HEK293 (cell line): ENCODE results near the gene KNG1.

Experiments
- BCL11B ChIP-seq: fragments of 450-650 bp; formaldehyde crosslinking; IDR thresholded peaks from 2 replicates; pipeline ENCODE4 v1.5.1; 2016; ENCODE audit warnings: low read depth, missing biosample characterization, missing genetic modification characterization
- GLI2 ChIP-seq: fragments of 450-650 bp; formaldehyde crosslinking; IDR thresholded peaks from 2 replicates; pipeline ENCODE4; 2017; ENCODE audit warnings: missing biosample characterization, missing genetic modification characterization, low read depth, borderline replicate concordance
- GLIS1 ChIP-seq: fragments of 450-650 bp; formaldehyde crosslinking; IDR thresholded peaks from 2 replicates; pipeline ENCODE4 v1.5.1; 2016; ENCODE audit warnings: missing biosample characterization, missing genetic modification characterization
- GLIS2 ChIP-seq: fragments of 450-650 bp; formaldehyde crosslinking; IDR thresholded peaks from 2 replicates; pipeline ENCODE4 v1.5.1; 2016; ENCODE audit warnings: missing biosample characterization, missing genetic modification characterization
- KLF1 ChIP-seq: fragments of 450-650 bp; formaldehyde crosslinking; IDR thresholded peaks from 2 replicates; pipeline ENCODE4 v1.5.1; 2016; ENCODE audit warnings: missing biosample characterization, missing genetic modification characterization
- KLF8 ChIP-seq: fragments of 450-650 bp; formaldehyde crosslinking; IDR thresholded peaks from 2 replicates; pipeline ENCODE4 v1.5.1; 2016; ENCODE audit warnings: missing biosample characterization, missing genetic modification characterization
- KLF9 ChIP-seq: fragments of 450-650 bp; formaldehyde crosslinking; IDR thresholded peaks from 2 replicates; pipeline ENCODE4 v1.5.1; 2016; ENCODE audit warnings: missing biosample characterization, missing genetic modification characterization, low read depth
- PRDM4 ChIP-seq: fragments of 450-650 bp; formaldehyde crosslinking; IDR thresholded peaks from 2 replicates; pipeline ENCODE4 v1.5.1; 2017; ENCODE audit warnings: missing biosample characterization, missing genetic modification characterization
- SCRT1 ChIP-seq: fragments of 450-650 bp; formaldehyde crosslinking; IDR thresholded peaks from 2 replicates; pipeline ENCODE4 v1.5.1; 2016; ENCODE audit warnings: missing biosample characterization, missing genetic modification characterization, borderline replicate concordance
- ZBTB11 ChIP-seq: fragments of 450-650 bp; formaldehyde crosslinking; conservative IDR thresholded peaks from 2 replicates; pipeline ENCODE4 v1.5.1; 2016; ENCODE audit warnings: low read depth, missing biosample characterization, missing genetic modification characterization
- ZBTB17 ChIP-seq: fragments of 450-650 bp; formaldehyde crosslinking; IDR thresholded peaks from 2 replicates; pipeline ENCODE4 v1.5.1; 2016; ENCODE audit warnings: missing biosample characterization, missing genetic modification characterization
- ZEB2 ChIP-seq: fragments of 450-650 bp; formaldehyde crosslinking; IDR thresholded peaks from 2 replicates; pipeline ENCODE4 v1.5.1; 2016; ENCODE audit warnings: missing biosample characterization, missing genetic modification characterization
- ZFHX2 ChIP-seq: fragments of 450-650 bp; formaldehyde crosslinking; conservative IDR thresholded peaks from 2 replicates; pipeline ENCODE4 v1.5.1; 2016; ENCODE audit warnings: missing biosample characterization, missing genetic modification characterization
- ZFP37 ChIP-seq: fragments of 450-650 bp; formaldehyde crosslinking; IDR thresholded peaks from 2 replicates; pipeline ENCODE4 v1.5.1; 2016; ENCODE audit warnings: missing biosample characterization, missing genetic modification characterization
- ZNF112 ChIP-seq: fragments of 450-650 bp; formaldehyde crosslinking; IDR thresholded peaks from 2 replicates; pipeline ENCODE4 v1.5.0; 2017; ENCODE audit warnings: missing biosample characterization, missing genetic modification characterization
- ZNF174 ChIP-seq: fragments of 450-650 bp; formaldehyde crosslinking; IDR thresholded peaks from 2 replicates; pipeline ENCODE4 v1.5.0; 2017; ENCODE audit warnings: missing biosample characterization, mild to moderate bottlenecking, missing genetic modification characterization
- ZNF184 ChIP-seq: fragments of 450-650 bp; IDR thresholded peaks from 2 replicates; pipeline ENCODE4 v1.5.1; 2018; ENCODE audit warnings: missing biosample characterization, mild to moderate bottlenecking, missing genetic modification characterization
- ZNF202 ChIP-seq: fragments of 450-650 bp; formaldehyde crosslinking; IDR thresholded peaks from 2 replicates; pipeline ENCODE4 v1.5.1; 2016; ENCODE audit warnings: missing biosample characterization, missing genetic modification characterization, borderline replicate concordance
- ZNF274 ChIP-seq, 2 experiments: fragments of 200-500 bp in 1 of 2; fragments of 450-650 bp in 1 of 2; sonication (Bioruptor generic) in 1 of 2; formaldehyde crosslinking in 1 of 2; IDR thresholded peaks; 2 replicates each; pipeline versions ENCODE4 v1.5.1 to v1.6.1; 2014 to 2016; ENCODE audit warnings: borderline replicate concordance in 1 of 2, inconsistent platforms in 1 of 2, low read length in 1 of 2, missing biosample characterization in 1 of 2, missing genetic modification characterization in 1 of 2
- ZNF324 ChIP-seq: fragments of 450-650 bp; formaldehyde crosslinking; IDR thresholded peaks from 2 replicates; pipeline ENCODE4 v1.5.1; 2016; ENCODE audit warnings: missing biosample characterization, missing genetic modification characterization
- ZNF404 ChIP-seq: fragments of 450-650 bp; formaldehyde crosslinking; IDR thresholded peaks from 2 replicates; pipeline ENCODE4 v1.5.1; 2017; ENCODE audit warnings: missing biosample characterization, missing genetic modification characterization
- ZNF423 ChIP-seq: fragments of 450-650 bp; formaldehyde crosslinking; IDR thresholded peaks from 2 replicates; pipeline ENCODE4 v1.5.1; 2016; ENCODE audit warnings: missing biosample characterization, missing genetic modification characterization
- ZNF449 ChIP-seq: fragments of 450-650 bp; formaldehyde crosslinking; IDR thresholded peaks from 2 replicates; pipeline ENCODE4 v1.5.1; 2017; ENCODE audit warnings: missing biosample characterization, mild to moderate bottlenecking, missing genetic modification characterization, moderate library complexity
- ZNF548 ChIP-seq: fragments of 450-650 bp; formaldehyde crosslinking; IDR thresholded peaks from 2 replicates; pipeline ENCODE4 v1.5.1; 2016; ENCODE audit warnings: missing biosample characterization, missing genetic modification characterization
- ZNF558 ChIP-seq: fragments of 450-650 bp; formaldehyde crosslinking; IDR thresholded peaks from 2 replicates; pipeline ENCODE4 v1.5.1; 2016; ENCODE audit warnings: missing biosample characterization, missing genetic modification characterization
- ZNF626 ChIP-seq: fragments of 450-650 bp; sonication (Bioruptor Pico); formaldehyde crosslinking; IDR thresholded peaks from 2 replicates; pipeline ENCODE4 v1.5.1; 2018; ENCODE audit warnings: missing biosample characterization, missing genetic modification characterization, inconsistent platforms
- ZNF629 ChIP-seq: fragments of 450-650 bp; formaldehyde crosslinking; IDR thresholded peaks from 2 replicates; pipeline ENCODE4 v1.5.1; 2017; ENCODE audit warnings: missing biosample characterization, missing genetic modification characterization
- ZNF639 ChIP-seq: fragments of 450-650 bp; formaldehyde crosslinking; IDR thresholded peaks from 2 replicates; pipeline ENCODE4 v1.5.1; 2016; ENCODE audit warnings: missing biosample characterization, missing genetic modification characterization
- ZNF777 ChIP-seq: fragments of 450-650 bp; formaldehyde crosslinking; IDR thresholded peaks from 2 replicates; pipeline ENCODE4 v1.5.1; 2017; ENCODE audit warnings: missing biosample characterization, missing genetic modification characterization, borderline replicate concordance
- ZNF791 ChIP-seq: fragments of 450-650 bp; formaldehyde crosslinking; IDR thresholded peaks from 2 replicates; pipeline ENCODE4 v1.5.1; 2016; ENCODE audit warnings: missing biosample characterization, missing genetic modification characterization
- ZSCAN23 ChIP-seq: fragments of 450-650 bp; formaldehyde crosslinking; IDR thresholded peaks from 2 replicates; pipeline ENCODE4 v1.5.1; 2016; ENCODE audit warnings: missing biosample characterization, missing genetic modification characterization
- ZSCAN30 ChIP-seq: fragments of 450-650 bp; IDR thresholded peaks from 2 replicates; pipeline ENCODE4 v1.5.1; 2018; ENCODE audit warnings: missing biosample characterization, mild to moderate bottlenecking, missing genetic modification characterization, moderate library complexity

The KNG1 gene

GRCh38 chr3:186783058-186783730 lies 66.0 kb downstream of the KNG1 start, which contains the start of gene EIF4A2 (continued):
- TF ChIP-seq ZBTB11 (tag by site-specific recombination) = peak; percentile 87
- peak; percentile 85; the same call in 1 of the 2 replicates for TF ChIP-seq ZNF626 (tag by site-specific recombination)
- TF ChIP-seq ZNF777 (tag by site-specific recombination) = peak; percentile 36; the same call in 1 of the 2 replicates
- TF ChIP-seq ZFP37 (tag by site-specific recombination) = peak; percentile 61; the same call in 1 of the 2 replicates
- TF ChIP-seq ZNF324 = peak; percentile 84; the same call in 1 of the 2 replicates
- peak; percentile 49; the same call in 1 of the 2 replicates for TF ChIP-seq PRDM4 (tag by site-specific recombination)
- TF ChIP-seq ZNF639 = peak; percentile 96
- no peak for TF ChIP-seq ZNF404 (tag by site-specific recombination)
- no peak for TF ChIP-seq GLI2 (tag by site-specific recombination)
- 0 out of 2 replicates have a peak, but pooled peaks have one; percentile 14 for TF ChIP-seq BCL11B
- TF ChIP-seq ZNF629 (tag by site-specific recombination) = peak; percentile 81
- TF ChIP-seq ZSCAN23 (tag by site-specific recombination) = 0 out of 2 replicates have a peak, but pooled peaks have one; percentile 50
- TF ChIP-seq ZFHX2 (tag by site-specific recombination) = peak; percentile 84
- no peak for TF ChIP-seq ZNF548 (tag by site-specific recombination)
- peak; percentile 60; the same call in 1 of the 2 replicates for TF ChIP-seq ZNF558 (tag by site-specific recombination)
- peak; percentile 44; the same call in 1 of the 2 replicates for TF ChIP-seq ZBTB17 (tag by site-specific recombination)
- TF ChIP-seq KLF9 (tag by site-specific recombination) = peak; percentile 53; the same call in 1 of the 2 replicates
- TF ChIP-seq KLF1 (tag by site-specific recombination) = peak; percentile 71
- peak; percentile 75 for TF ChIP-seq GLIS1 (tag by site-specific recombination)
- no peak for TF ChIP-seq ZNF423 (tag by site-specific recombination)
- TF ChIP-seq GLIS2 (tag by site-specific recombination) = peak; percentile 73
- TF ChIP-seq ZNF112 (tag by site-specific recombination) = no peak
- peak; percentile 87 for TF ChIP-seq SCRT1 (tag by site-specific recombination)
- peak; percentile 88 for TF ChIP-seq KLF8 (tag by site-specific recombination)
- no peak for TF ChIP-seq ZNF274 (IDR thresholded peaks at IDR 0.05; ENCODE audit: low read length)
- no peak for TF ChIP-seq ZNF274 (tag by site-specific recombination; IDR thresholded peaks at IDR 0.05; ENCODE audit: borderline replicate concordance)
- TF ChIP-seq ZEB2 = peak; percentile 94
- peak; percentile 86; the same call in 1 of the 2 replicates for TF ChIP-seq ZNF174 (tag by site-specific recombination)
- 0 out of 2 replicates have a peak, but pooled peaks have one; percentile 48 for TF ChIP-seq ZNF184 (tag by site-specific recombination)
- 0 out of 2 replicates have a peak, but pooled peaks have one; percentile 39 for TF ChIP-seq ZSCAN30 (tag by site-specific recombination)
- no peak for TF ChIP-seq ZNF202 (tag by site-specific recombination)
- peak; percentile 100 for TF ChIP-seq ZNF449 (tag by site-specific recombination)
- no peak for TF ChIP-seq ZNF791 (tag by site-specific recombination)
